HEK293 (cell line): ENCODE results near the gene ACTR1A.

Experiments used
- GFI1B ChIP-seq: fragments of 450-650 bp; formaldehyde crosslinking; IDR thresholded peaks from 2 replicates; pipeline ENCODE4 v1.5.1; 2016; ENCODE audit warnings: missing biosample characterization, missing genetic modification characterization
- GLI2 ChIP-seq: fragments of 450-650 bp; formaldehyde crosslinking; IDR thresholded peaks from 2 replicates; pipeline ENCODE4; 2017; ENCODE audit warnings: missing biosample characterization, missing genetic modification characterization, low read depth, borderline replicate concordance
- GLIS2 ChIP-seq: fragments of 450-650 bp; formaldehyde crosslinking; IDR thresholded peaks from 2 replicates; pipeline ENCODE4 v1.5.1; 2016; ENCODE audit warnings: missing biosample characterization, missing genetic modification characterization
- KLF8 ChIP-seq: fragments of 450-650 bp; formaldehyde crosslinking; IDR thresholded peaks from 2 replicates; pipeline ENCODE4 v1.5.1; 2016; ENCODE audit warnings: missing biosample characterization, missing genetic modification characterization
- OSR2 ChIP-seq: fragments of 450-650 bp; formaldehyde crosslinking; IDR thresholded peaks from 2 replicates; pipeline ENCODE4 v1.5.1; 2016; ENCODE audit warnings: missing biosample characterization, missing genetic modification characterization
- PRDM1 ChIP-seq: fragments of 450-650 bp; formaldehyde crosslinking; IDR thresholded peaks from 2 replicates; pipeline ENCODE4; 2016; ENCODE audit warnings: missing biosample characterization, missing genetic modification characterization
- REPIN1 ChIP-seq: fragments of 450-650 bp; formaldehyde crosslinking; IDR thresholded peaks from 2 replicates; pipeline ENCODE4 v1.5.1; 2017; ENCODE audit warnings: missing biosample characterization, missing genetic modification characterization, low read depth
- TRIM28 ChIP-seq: IDR thresholded peaks from 2 replicates; pipeline ENCODE4 v1.6.1; 2011; ENCODE audit warnings: low read length, control low read depth, borderline replicate concordance
- WT1 ChIP-seq: fragments of 450-650 bp; formaldehyde crosslinking; IDR thresholded peaks from 2 replicates; pipeline ENCODE4 v1.5.1; 2016; ENCODE audit warnings: missing biosample characterization, missing genetic modification characterization
- ZBTB1 ChIP-seq: fragments of 450-650 bp; formaldehyde crosslinking; IDR thresholded peaks from 2 replicates; pipeline ENCODE4 v1.5.1; 2016; ENCODE audit warnings: missing biosample characterization, missing genetic modification characterization
- ZBTB49 ChIP-seq: fragments of 450-650 bp; formaldehyde crosslinking; IDR thresholded peaks from 2 replicates; pipeline ENCODE4 v1.5.1; 2016; ENCODE audit warnings: missing biosample characterization, missing genetic modification characterization, low read depth
- ZBTB7A ChIP-seq: fragments of 450-650 bp; formaldehyde crosslinking; IDR thresholded peaks from 2 replicates; pipeline ENCODE4 v1.5.1; 2016; ENCODE audit warnings: low read depth, missing biosample characterization, missing genetic modification characterization
- ZNF146 ChIP-seq: fragments of 450-650 bp; formaldehyde crosslinking; IDR thresholded peaks from 2 replicates; pipeline ENCODE4 v1.5.1; 2016; ENCODE audit warnings: missing biosample characterization, missing genetic modification characterization
- ZNF169 ChIP-seq: fragments of 450-650 bp; formaldehyde crosslinking; IDR thresholded peaks from 2 replicates; pipeline ENCODE4 v1.5.1; 2016; ENCODE audit warnings: missing biosample characterization, missing genetic modification characterization
- ZNF280D ChIP-seq: fragments of 450-650 bp; formaldehyde crosslinking; IDR thresholded peaks from 2 replicates; pipeline ENCODE4 v1.5.1; 2016; ENCODE audit warnings: missing biosample characterization, missing genetic modification characterization
- ZNF354C ChIP-seq: fragments of 450-650 bp; formaldehyde crosslinking; IDR thresholded peaks from 2 replicates; pipeline ENCODE4 v1.5.1; 2016; ENCODE audit warnings: missing biosample characterization, missing genetic modification characterization, low read depth, borderline replicate concordance
- ZNF37A ChIP-seq: fragments of 450-650 bp; IDR thresholded peaks from 2 replicates; pipeline ENCODE4 v1.5.1; 2018; ENCODE audit warnings: missing biosample characterization, missing genetic modification characterization
- ZNF416 ChIP-seq: fragments of 450-650 bp; formaldehyde crosslinking; IDR thresholded peaks from 2 replicates; pipeline ENCODE4 v1.5.1; 2016; ENCODE audit warnings: missing biosample characterization, missing genetic modification characterization
- ZNF48 ChIP-seq: fragments of 450-650 bp; formaldehyde crosslinking; IDR thresholded peaks from 2 replicates; pipeline ENCODE4 v1.5.1; 2016; ENCODE audit warnings: missing biosample characterization, missing genetic modification characterization
- ZNF513 ChIP-seq: fragments of 450-650 bp; IDR thresholded peaks from 2 replicates; pipeline ENCODE4 v1.5.1; 2018; ENCODE audit warnings: missing biosample characterization, missing genetic modification characterization
- ZNF544 ChIP-seq: fragments of 450-650 bp; formaldehyde crosslinking; IDR thresholded peaks from 2 replicates; pipeline ENCODE4 v1.5.0; 2017; ENCODE audit warnings: missing biosample characterization, missing genetic modification characterization
- ZNF548 ChIP-seq: fragments of 450-650 bp; formaldehyde crosslinking; IDR thresholded peaks from 2 replicates; pipeline ENCODE4 v1.5.1; 2016; ENCODE audit warnings: missing biosample characterization, missing genetic modification characterization
- ZNF549 ChIP-seq: fragments of 450-650 bp; IDR thresholded peaks from 2 replicates; pipeline ENCODE4 v1.5.1; 2018; ENCODE audit warnings: missing biosample characterization, missing genetic modification characterization, mild to moderate bottlenecking, inconsistent platforms, moderate library complexity
- ZNF558 ChIP-seq: fragments of 450-650 bp; formaldehyde crosslinking; IDR thresholded peaks from 2 replicates; pipeline ENCODE4 v1.5.1; 2016; ENCODE audit warnings: missing biosample characterization, missing genetic modification characterization
- ZNF645 ChIP-seq: fragments of 450-650 bp; formaldehyde crosslinking; IDR thresholded peaks from 2 replicates; pipeline ENCODE4; 2016; ENCODE audit warnings: missing biosample characterization, missing genetic modification characterization
- ZSCAN30 ChIP-seq: fragments of 450-650 bp; IDR thresholded peaks from 2 replicates; pipeline ENCODE4 v1.5.1; 2018; ENCODE audit warnings: missing biosample characterization, mild to moderate bottlenecking, missing genetic modification characterization, moderate library complexity
- ZXDB ChIP-seq: fragments of 450-650 bp; formaldehyde crosslinking; IDR thresholded peaks from 2 replicates; pipeline ENCODE4 v1.5.1; 2016; ENCODE audit warnings: missing biosample characterization, missing genetic modification characterization
- TF ChIP-seq, protein P1 (sequence below): fragments of 450-650 bp; formaldehyde crosslinking; IDR thresholded peaks from 2 replicates; pipeline ENCODE4 v1.5.1; 2016; ENCODE audit warnings: missing biosample characterization, missing genetic modification characterization

ACTR1A gene

GRCh38 chr10:102502337-102503151 is at the start of gene ACTR1A (continued):
- no peak for TF ChIP-seq ZNF169
- peak; percentile 51; the same call in 1 of the 2 replicates for TF ChIP-seq KLF8 (tag by site-specific recombination)
- TF ChIP-seq ZNF548 (tag by site-specific recombination): no peak
- TF ChIP-seq ZNF37A (tag by site-specific recombination): no peak
- TF ChIP-seq ZBTB49 (tag by site-specific recombination): no peak
- no peak for TF ChIP-seq ZNF354C (tag by site-specific recombination)
- TF ChIP-seq GFI1B (tag by site-specific recombination): no peak
- TF ChIP-seq OSR2 (tag by site-specific recombination): no peak
- no peak for TF ChIP-seq ZNF544 (tag by site-specific recombination)
- TF ChIP-seq, protein P1, sequence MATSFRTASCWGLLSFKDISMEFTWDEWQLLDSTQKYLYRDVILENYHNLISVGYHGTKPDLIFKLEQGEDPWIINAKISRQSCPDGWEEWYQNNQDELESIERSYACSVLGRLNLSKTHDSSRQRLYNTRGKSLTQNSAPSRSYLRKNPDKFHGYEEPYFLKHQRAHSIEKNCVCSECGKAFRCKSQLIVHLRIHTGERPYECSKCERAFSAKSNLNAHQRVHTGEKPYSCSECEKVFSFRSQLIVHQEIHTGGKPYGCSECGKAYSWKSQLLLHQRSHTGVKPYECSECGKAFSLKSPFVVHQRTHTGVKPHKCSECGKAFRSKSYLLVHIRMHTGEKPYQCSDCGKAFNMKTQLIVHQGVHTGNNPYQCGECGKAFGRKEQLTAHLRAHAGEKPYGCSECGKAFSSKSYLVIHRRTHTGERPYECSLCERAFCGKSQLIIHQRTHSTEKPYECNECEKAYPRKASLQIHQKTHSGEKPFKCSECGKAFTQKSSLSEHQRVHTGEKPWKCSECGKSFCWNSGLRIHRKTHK (tag by site-specific recombination): no peak
- TF ChIP-seq REPIN1 (tag by site-specific recombination): no peak
- TF ChIP-seq GLIS2 (tag by site-specific recombination): no peak
- TF ChIP-seq ZNF146 (tag by site-specific recombination): no peak
- TF ChIP-seq ZNF645 (tag by site-specific recombination): no peak
- no peak for TF ChIP-seq ZNF558 (tag by site-specific recombination)
- TF ChIP-seq ZBTB7A (tag by site-specific recombination): peak; percentile 41; the same call in 1 of the 2 replicates
- TF ChIP-seq GLI2: no peak
- TF ChIP-seq TRIM28: no peak
- no peak for TF ChIP-seq ZNF48 (tag by site-specific recombination)
- TF ChIP-seq ZSCAN30 (tag by site-specific recombination): no peak
- no peak for TF ChIP-seq ZNF416
- no peak for TF ChIP-seq ZNF513 (tag by site-specific recombination)
- no peak for TF ChIP-seq WT1 (tag by site-specific recombination)
- TF ChIP-seq ZNF280D (tag by site-specific recombination): no peak
- TF ChIP-seq ZXDB: peak; percentile 60
- no peak for TF ChIP-seq ZBTB1 (tag by site-specific recombination)
- no peak for TF ChIP-seq ZNF549 (tag by site-specific recombination)
- no peak for TF ChIP-seq PRDM1 (tag by site-specific recombination)
